ENCODE data around the gene TOR1AIP2. TPM values are rescaled to one million over a fixed set of nuclear protein-coding genes. Genes with fewer than 3 reads are reported as not detected.
"Not testable (repeated sequence)": the region's sequence is repeated elsewhere in the genome, so short reads cannot be mapped to it uniquely, and the experiment has no call there.

Gene TOR1AIP2
- total and polyA plus RNA-seq, 10 donors: 4.6 to 77.4 (median 58.1) TPM

DNA sequence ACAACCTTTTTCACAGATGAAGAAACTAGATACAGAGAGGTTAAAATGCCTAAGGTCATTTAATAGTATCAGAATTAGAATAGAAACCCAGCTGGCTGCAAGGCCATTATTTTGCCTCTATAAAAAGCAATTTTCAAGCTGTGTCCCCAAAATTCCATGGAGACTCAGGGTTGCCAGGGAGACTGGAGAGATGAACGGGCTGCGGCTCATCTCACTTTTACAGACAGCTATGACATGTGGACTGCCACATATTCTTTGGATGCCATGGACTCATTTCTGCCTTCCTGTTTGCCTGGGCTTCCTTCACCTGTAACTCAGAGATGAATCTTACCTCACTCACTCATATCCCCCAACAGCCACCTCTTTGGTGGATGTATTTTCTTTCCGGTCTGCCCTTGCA lies 17.0 kb downstream of the TOR1AIP2 start:
- WGBS, 5 donors: 87 to 96% (median 94%) methylated on average over 3 of the region's 3 CpGs
- H3K9me3 ChIP-seq: no peaks in the 10 kb centered on the region
- TF ChIP-seq, protein P1, sequence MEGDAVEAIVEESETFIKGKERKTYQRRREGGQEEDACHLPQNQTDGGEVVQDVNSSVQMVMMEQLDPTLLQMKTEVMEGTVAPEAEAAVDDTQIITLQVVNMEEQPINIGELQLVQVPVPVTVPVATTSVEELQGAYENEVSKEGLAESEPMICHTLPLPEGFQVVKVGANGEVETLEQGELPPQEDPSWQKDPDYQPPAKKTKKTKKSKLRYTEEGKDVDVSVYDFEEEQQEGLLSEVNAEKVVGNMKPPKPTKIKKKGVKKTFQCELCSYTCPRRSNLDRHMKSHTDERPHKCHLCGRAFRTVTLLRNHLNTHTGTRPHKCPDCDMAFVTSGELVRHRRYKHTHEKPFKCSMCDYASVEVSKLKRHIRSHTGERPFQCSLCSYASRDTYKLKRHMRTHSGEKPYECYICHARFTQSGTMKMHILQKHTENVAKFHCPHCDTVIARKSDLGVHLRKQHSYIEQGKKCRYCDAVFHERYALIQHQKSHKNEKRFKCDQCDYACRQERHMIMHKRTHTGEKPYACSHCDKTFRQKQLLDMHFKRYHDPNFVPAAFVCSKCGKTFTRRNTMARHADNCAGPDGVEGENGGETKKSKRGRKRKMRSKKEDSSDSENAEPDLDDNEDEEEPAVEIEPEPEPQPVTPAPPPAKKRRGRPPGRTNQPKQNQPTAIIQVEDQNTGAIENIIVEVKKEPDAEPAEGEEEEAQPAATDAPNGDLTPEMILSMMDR (IDR thresholded peaks at IDR 0.05 in 8 of 11, conservative IDR thresholded peaks at IDR 0.05 in 3 of 11): no peak
- no peak for TF ChIP-seq POLR2A (IDR thresholded peaks at IDR 0.05)
- no peak for TF ChIP-seq POLR2AphosphoS5 (IDR thresholded peaks at IDR 0.05)
- H3K36me3 ChIP-seq: peaks cover 0 to 100% (median 42%) of the 10 kb centered on the region in 6 donors
- H3K27ac ChIP-seq: no peak overlapping the region
- DNase-seq: no peak
- no peaks in the 10 kb centered on the region for H3K27me3 ChIP-seq (replicated peaks in 1 of 7)
- H3K4me1 ChIP-seq: peaks cover 0 to 7% (median 0%) of the 10 kb centered on the region in 6 donors
- no peak overlapping the region for H3K4me3 ChIP-seq
- intact Hi-C loops (cut with DNase I; ENCODE audit: low total_unique reads): no loop called here

DNA sequence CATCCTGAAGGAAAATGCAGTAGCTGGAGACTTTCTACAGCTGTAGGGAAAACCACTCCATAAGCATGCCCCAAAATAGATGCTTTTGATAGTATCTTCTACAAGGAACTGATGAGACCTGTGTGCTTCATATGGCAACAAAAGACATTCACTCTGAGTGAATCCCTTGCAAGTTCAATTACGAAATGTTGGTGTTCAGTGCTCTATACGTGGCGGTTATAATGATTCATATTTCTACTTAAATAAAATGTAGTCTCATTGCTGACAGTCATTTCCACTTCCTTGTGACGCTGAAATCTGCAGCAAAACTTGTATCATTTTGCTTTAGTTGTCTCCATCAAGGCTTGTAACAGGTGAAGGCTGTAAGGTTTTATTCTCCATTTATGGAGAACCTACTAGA lies 20.6 kb downstream of the TOR1AIP2 start:
- WGBS, 5 donors: 64 to 94% (median 75%) methylated on average over 4 of the region's 4 CpGs
- Histone ChIP-seq H3K9me3 (no peaks in the 10 kb centered on the region), H3K27me3 (replicated peaks in 1 of 7) (no peaks in the 10 kb centered on the region), H3K4me3 (no peak overlapping the region), H3K4me1 (peaks cover 0 to 7% (median 0%) of the 10 kb centered on the region in 6 donors), H3K27ac (no peak overlapping the region), H3K36me3 (peaks cover 0 to 99% (median 19%) of the 10 kb centered on the region in 6 donors)
- no peak for TF ChIP-seq POLR2AphosphoS5 (IDR thresholded peaks at IDR 0.05)
- TF ChIP-seq POLR2A (IDR thresholded peaks at IDR 0.05): no peak
- TF ChIP-seq, protein P1 (IDR thresholded peaks at IDR 0.05 in 8 of 11, conservative IDR thresholded peaks at IDR 0.05 in 3 of 11): no peak
- intact Hi-C loops (cut with DNase I; ENCODE audit: low total_unique reads): no loop called here
- DNase-seq: no peak

DNA sequence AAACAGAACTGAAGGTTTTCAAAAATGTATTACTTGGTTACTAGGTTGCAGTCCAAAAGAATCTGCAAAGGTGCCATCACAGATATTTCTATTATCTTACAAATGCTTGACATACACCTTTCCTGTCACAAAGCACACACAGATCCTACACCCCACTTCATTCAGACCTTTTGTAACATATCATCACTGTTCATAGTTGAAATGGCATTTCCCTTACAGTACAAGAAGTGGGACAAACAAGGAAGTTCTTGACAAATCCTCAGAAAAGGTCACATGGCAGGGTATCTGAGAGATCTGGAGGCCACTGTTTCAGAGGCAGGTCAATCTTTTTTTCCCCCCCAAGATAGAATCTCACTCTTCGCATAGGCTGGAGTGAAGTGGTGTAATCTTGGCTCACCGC lies 21.3 kb downstream of the TOR1AIP2 start:
- H3K4me1 ChIP-seq: peaks cover 0 to 7% (median 0%) of the 10 kb centered on the region in 6 donors
- WGBS, 5 donors: 64 to 89% (median 82%) methylated on average over 2 of the region's 2 CpGs
- peaks cover 0 to 99% (median 19%) of the 10 kb centered on the region in 6 donors for H3K36me3 ChIP-seq
- H3K9me3 ChIP-seq: no peaks in the 10 kb centered on the region
- intact Hi-C loops (cut with DNase I; ENCODE audit: low total_unique reads): no loop called here
- no peak for DNase-seq
- no peaks in the 10 kb centered on the region for H3K27me3 ChIP-seq (replicated peaks in 1 of 7)
- no peak overlapping the region for H3K4me3 ChIP-seq
- TF ChIP-seq POLR2AphosphoS5 (IDR thresholded peaks at IDR 0.05): no peak
- TF ChIP-seq, protein P1 (IDR thresholded peaks at IDR 0.05 in 8 of 11, conservative IDR thresholded peaks at IDR 0.05 in 3 of 11): no peak
- no peak for TF ChIP-seq POLR2A (IDR thresholded peaks at IDR 0.05)
- no peak overlapping the region for H3K27ac ChIP-seq

DNA sequence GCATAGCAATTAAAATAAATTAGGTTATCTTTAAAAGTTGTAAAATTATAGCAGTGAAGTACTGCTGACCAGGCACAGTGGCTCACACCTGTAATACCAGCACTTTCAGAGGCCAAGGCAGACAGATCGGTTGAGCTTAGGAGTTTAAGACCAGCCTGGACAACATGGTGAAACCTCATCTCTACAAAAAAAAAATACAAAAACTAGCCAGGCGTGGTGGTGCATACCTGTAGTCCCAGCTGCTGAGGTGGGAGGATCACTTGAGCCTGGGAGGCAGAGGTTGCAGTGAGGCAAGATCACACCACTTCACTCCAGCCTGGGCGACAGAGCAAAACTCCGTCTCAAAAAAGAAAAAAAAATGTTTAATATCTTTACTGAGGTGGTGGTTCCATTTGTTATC lies 21.8 kb downstream of the TOR1AIP2 start:
- H3K9me3 ChIP-seq; DNase-seq; H3K4me1 ChIP-seq; H3K27me3 ChIP-seq (replicated peaks in 1 of 7); H3K27ac ChIP-seq; intact Hi-C loops (cut with DNase I; ENCODE audit: low total_unique reads); H3K4me3 ChIP-seq: not testable (repeated sequence)
- H3K36me3 ChIP-seq: peaks cover 0 to 99% (median 21%) of the 10 kb centered on the region in 6 donors
- WGBS, 5 donors: 93 to 98% (median 94%) methylated on average over 4 of the region's 4 CpGs

DNA sequence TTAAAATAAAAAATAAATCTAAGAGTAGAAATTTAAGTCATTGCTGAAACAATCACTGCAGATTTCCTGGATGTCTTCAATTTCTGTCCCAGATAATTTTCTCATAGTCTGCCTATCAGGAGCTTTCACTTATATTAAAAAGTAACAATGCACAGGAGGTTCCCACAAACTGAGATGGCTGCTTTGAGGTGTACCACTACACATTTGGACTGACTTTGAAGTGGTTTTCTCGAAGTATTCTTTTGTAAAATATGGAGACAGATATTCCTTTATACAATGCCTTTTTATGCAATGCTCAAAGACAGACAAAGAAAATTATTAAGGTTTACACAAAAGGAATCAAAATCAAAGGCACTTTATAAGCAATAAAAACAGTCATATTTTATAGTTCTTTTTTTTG lies 24.5 kb downstream of the TOR1AIP2 start:
- 67 to 89% (median 86%) methylated on average over 1 of the region's 1 CpG for WGBS, 5 donors
- H3K36me3 ChIP-seq: peaks cover 0 to 99% (median 45%) of the 10 kb centered on the region in 6 donors
- H3K4me1 ChIP-seq: peaks cover 0 to 7% (median 0%) of the 10 kb centered on the region in 6 donors
- no peak overlapping the region for H3K27ac ChIP-seq
- intact Hi-C loops (cut with DNase I; ENCODE audit: low total_unique reads): no loop called here
- no peaks in the 10 kb centered on the region for H3K27me3 ChIP-seq (replicated peaks in 1 of 7)
- no peak overlapping the region for H3K4me3 ChIP-seq
- TF ChIP-seq POLR2A (IDR thresholded peaks at IDR 0.05) (no peak), POLR2AphosphoS5 (IDR thresholded peaks at IDR 0.05) (no peak)
- TF ChIP-seq, protein P1 (IDR thresholded peaks at IDR 0.05 in 8 of 11, conservative IDR thresholded peaks at IDR 0.05 in 3 of 11): no peak
- no peak for DNase-seq
- H3K9me3 ChIP-seq: no peaks in the 10 kb centered on the region

Measured in spleen (tissue), 11 donors.